Kidney epithelial cell (primary cell): ENCODE data around the gene DYDC1. TPM values are rescaled to one million over a fixed set of nuclear protein-coding genes. Genes with fewer than 3 reads are reported as not detected.
A peak's percentile ranks its signal among the peaks of the same experiment; 100 is the strongest.

Source experiments
- DNase-seq: peaks from one replicate; pipeline ENCODE4 v3.0.0-alpha.2; 2010; ENCODE audit warnings: low read depth
- H3K27me3 ChIP-seq: 2 replicates; pipeline ENCODE4 v1.6.0; 2011; ENCODE audit warnings: low read length; ENCODE audit not compliant: control insufficient read depth, insufficient read depth
- H3K36me3 ChIP-seq: 2 replicates; pipeline ENCODE4 v1.5.1; 2011; ENCODE audit warnings: low read length; ENCODE audit not compliant: control insufficient read depth, insufficient read depth
- H3K4me3 ChIP-seq: 2 replicates; pipeline ENCODE4 v1.5.1; 2011; ENCODE audit warnings: low read depth, mild to moderate bottlenecking, control low read depth, low read length
- total RNA-seq: library from RNA; depleted of rRNA; stranded (reverse); fragments of >200 nt; gene quantifications from 2 replicates; pipeline ENCODE4 v1.2.3, GENCODE V29; 2015
- TF ChIP-seq, protein P1 (sequence below): IDR thresholded peaks from 2 replicates; pipeline ENCODE4 v1.5.1; 2011; ENCODE audit warnings: mild to moderate bottlenecking, moderate library complexity, low read length, control low read depth, inconsistent platforms; ENCODE audit not compliant: insufficient read depth, poor library complexity, severe bottlenecking

The DYDC1 gene
- total RNA-seq, 1 donor from 2014 or later: not detected

DNA sequence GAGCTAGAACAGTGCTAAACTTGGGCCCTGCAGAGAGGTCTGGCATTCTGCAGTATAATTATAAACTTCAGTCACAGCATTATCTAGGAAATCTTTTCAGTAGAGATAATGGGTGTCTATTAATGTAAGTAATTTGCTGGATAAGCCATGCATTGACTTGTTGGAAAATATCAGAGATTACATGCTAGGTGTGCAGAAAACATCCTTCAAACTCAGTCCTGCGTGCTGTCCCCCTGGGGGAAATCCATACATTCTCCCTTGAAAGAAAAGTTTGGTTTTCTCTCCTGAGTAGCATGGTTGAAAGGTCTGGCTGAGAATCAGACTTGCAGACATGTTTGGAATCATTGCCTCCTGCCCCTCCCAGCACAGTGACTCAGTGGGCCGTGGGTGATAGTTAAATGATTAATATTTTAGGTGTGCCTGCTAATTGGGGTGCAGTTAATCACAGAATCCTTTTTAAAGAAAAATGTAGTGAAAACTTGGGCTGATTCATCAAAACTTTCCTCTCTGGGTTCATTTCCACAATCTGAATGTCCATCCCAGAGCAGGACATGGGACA lies 37.9 kb upstream of the DYDC1 start:
- no peak for DNase-seq
- Histone ChIP-seq H3K27me3 (no peaks in the 10 kb centered on the region), H3K4me3 (no peak overlapping the region), H3K36me3 (no peaks in the 10 kb centered on the region)
- TF ChIP-seq, protein P1, sequence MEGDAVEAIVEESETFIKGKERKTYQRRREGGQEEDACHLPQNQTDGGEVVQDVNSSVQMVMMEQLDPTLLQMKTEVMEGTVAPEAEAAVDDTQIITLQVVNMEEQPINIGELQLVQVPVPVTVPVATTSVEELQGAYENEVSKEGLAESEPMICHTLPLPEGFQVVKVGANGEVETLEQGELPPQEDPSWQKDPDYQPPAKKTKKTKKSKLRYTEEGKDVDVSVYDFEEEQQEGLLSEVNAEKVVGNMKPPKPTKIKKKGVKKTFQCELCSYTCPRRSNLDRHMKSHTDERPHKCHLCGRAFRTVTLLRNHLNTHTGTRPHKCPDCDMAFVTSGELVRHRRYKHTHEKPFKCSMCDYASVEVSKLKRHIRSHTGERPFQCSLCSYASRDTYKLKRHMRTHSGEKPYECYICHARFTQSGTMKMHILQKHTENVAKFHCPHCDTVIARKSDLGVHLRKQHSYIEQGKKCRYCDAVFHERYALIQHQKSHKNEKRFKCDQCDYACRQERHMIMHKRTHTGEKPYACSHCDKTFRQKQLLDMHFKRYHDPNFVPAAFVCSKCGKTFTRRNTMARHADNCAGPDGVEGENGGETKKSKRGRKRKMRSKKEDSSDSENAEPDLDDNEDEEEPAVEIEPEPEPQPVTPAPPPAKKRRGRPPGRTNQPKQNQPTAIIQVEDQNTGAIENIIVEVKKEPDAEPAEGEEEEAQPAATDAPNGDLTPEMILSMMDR: no peak

DNA sequence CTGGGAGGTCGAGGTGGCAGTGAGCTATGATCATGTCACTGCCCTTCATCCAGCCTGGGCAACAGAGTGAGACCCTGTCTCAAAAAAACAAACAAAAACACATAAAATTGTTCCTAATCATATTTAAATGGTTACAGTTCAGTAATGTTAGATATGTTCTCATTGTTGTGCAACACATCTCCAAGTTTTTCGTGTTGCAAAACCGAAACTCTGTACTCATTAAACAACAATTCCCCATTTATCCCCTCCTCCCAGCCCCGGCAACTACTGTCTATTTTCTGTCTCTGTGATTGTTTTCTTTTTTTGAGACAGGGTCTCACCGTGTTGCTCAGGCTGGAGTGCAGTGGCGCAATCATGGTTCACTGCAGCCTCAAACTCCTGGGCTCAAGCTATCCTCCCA lies 35.7 kb upstream of the DYDC1 start:
- Histone ChIP-seq H3K27me3 (no peaks in the 10 kb centered on the region), H3K36me3 (no peaks in the 10 kb centered on the region), H3K4me3 (no peak overlapping the region)
- TF ChIP-seq, protein P1: no peak
- no peak for DNase-seq

DNA sequence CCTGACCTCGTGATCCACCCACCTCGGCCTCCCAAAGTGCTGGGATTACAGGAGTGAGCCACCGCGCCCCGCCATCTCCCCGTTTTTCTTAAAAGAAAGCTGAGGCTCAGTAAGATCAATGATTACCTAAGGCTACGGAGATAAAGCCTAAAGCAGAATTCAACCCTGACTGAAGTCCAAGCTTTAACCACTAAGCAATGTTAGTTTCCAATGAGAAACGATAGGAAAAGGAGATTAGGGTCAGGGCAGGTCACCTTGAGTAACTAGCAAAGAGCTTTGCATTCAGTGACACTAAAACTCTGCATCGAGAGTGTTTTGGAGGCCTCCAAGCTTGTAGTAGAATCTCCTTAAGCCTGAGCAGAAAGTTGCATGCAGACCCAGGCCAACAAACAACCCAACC lies 34.2 kb upstream of the DYDC1 start:
- TF ChIP-seq, protein P1: no peak
- no peak overlapping the region for H3K4me3 ChIP-seq
- no peaks in the 10 kb centered on the region for H3K27me3 ChIP-seq
- DNase-seq: no peak
- H3K36me3 ChIP-seq: no peaks in the 10 kb centered on the region

DNA sequence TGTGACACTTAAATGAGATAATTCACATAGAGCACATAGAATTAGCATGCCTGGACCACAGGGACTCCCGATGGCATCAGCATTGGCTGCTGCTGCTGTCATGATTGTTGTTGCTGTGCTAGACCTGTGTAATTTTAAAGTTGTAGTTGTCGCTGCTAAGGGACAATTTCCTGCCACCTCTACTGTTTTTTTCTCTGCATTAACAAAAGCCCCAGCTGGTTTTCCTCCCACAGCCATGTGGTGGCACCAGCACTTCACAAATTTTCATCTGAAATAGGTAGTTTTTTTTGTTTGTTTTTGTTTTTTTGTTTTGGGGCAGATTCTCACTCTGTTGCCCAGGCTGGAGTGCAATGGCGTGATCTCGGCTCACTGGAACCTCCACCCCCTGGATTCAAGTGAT lies 26.4 kb upstream of the DYDC1 start:
- peak; percentile 14 for DNase-seq
- Histone ChIP-seq H3K4me3 (no peak overlapping the region), H3K36me3 (no peaks in the 10 kb centered on the region), H3K27me3 (no peaks in the 10 kb centered on the region)
- TF ChIP-seq, protein P1: peak; percentile 52

DNA sequence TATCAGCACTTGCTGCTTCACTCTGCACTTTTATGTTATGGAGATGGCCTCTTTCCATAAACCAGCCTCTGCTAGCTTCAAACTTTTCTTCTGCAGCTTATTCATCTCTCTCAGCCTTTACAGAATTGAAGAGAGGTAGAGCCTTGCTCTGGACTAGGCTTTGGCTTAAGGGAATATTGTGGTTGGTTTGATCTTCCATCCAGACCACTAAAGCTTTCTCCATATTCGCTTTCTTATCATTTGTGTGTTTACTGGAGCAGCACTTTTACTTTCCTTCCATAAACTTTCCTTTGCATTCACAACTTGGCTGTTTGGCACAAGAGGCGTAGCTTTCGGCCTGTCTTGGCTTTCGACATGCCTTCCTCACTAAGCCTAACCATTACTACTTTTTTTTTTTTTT lies 23.6 kb upstream of the DYDC1 start:
- Histone ChIP-seq H3K36me3 (no peaks in the 10 kb centered on the region), H3K4me3 (no peak overlapping the region), H3K27me3 (no peaks in the 10 kb centered on the region)
- DNase-seq: no peak
- TF ChIP-seq, protein P1: no peak

DNA sequence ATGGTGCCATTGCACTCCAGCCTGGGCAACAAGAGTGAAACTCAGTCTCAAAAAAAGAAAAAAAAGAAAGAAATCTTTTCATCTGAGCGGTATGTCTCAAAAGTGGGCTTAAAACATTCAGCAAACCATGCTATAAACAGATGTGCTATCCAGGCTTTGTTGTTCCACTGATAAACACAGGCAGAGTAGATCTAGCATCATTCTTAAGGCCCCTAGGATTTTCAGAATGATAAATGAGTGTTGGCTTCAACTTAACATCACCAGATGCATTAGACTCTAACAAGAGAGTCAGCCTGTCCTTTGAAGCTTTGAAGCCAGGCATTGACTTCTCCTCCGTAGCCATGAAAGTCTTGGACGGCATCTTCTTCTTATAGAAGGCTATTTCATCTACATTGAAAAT lies 23.1 kb upstream of the DYDC1 start:
- no peak for DNase-seq
- TF ChIP-seq, protein P1: no peak
- no peak overlapping the region for H3K4me3 ChIP-seq
- no peaks in the 10 kb centered on the region for H3K36me3 ChIP-seq
- no peaks in the 10 kb centered on the region for H3K27me3 ChIP-seq
